GM20000 (cell line): ENCODE measurements around the gene SIDT2.

Experiments
- DNase-seq: peaks from one replicate; pipeline ENCODE4 v3.0.0; 2012; ENCODE audit warnings: low spot score
- CTCF ChIP-seq: IDR thresholded peaks from 2 replicates; pipeline ENCODE4 v1.5.1; 2012; ENCODE audit warnings: mild to moderate bottlenecking, control low read depth; ENCODE audit errors: extremely low read depth, missing control alignments

The SIDT2 gene

GRCh38 chr11:117198613-117199012, 20.1 kb downstream of the SIDT2 start:
- TF ChIP-seq CTCF: no peak
- DNase-seq: no peak

- DNase-seq: no peak
- no peak for TF ChIP-seq CTCF
These were observed 20.7 kb downstream of the SIDT2 start, which contains the start of gene TAGLN for GRCh38 chr11:117199053-117199915. Gene TAGLN (plus strand): TSS chr11:117199370. CDS start chr11:117203014, 3,644 bp downstream.

GRCh38 chr11:117199916-117200812, 21.6 kb downstream of the SIDT2 start:
- no peak for DNase-seq
- no peak for TF ChIP-seq CTCF

- TF ChIP-seq CTCF: no peak
- DNase-seq: no peak
These were observed 22.5 kb downstream of the SIDT2 start for GRCh38 chr11:117200813-117201657.

- no peak for DNase-seq
- TF ChIP-seq CTCF: no peak
These were observed 23.2 kb downstream of the SIDT2 start for GRCh38 chr11:117201658-117202305.

GRCh38 chr11:117202386-117203068, 24.0 kb downstream of the SIDT2 start:
- TF ChIP-seq CTCF: no peak
- no peak for DNase-seq
